HEK293 (cell line): ENCODE measurements around the gene PCBP1.
A peak's percentile ranks its signal among the peaks of the same experiment; 100 is the strongest.
"Not testable (repeated sequence)": the region's sequence is repeated elsewhere in the genome, so short reads cannot be mapped to it uniquely, and the experiment has no call there.

Source experiments
- CTCF ChIA-PET: fragments of 350-600 bp; formaldehyde crosslinking; extraction: SDS; loops from one replicate; lab custom pipeline; 2021; ENCODE audit warnings: antibody characterized with exemption; lab: Yijun Ruan, JAX
- POLR2A ChIA-PET: fragments of 300-600 bp; formaldehyde crosslinking; extraction: SDS; loops from one replicate; lab custom pipeline; 2020; ENCODE audit warnings: antibody characterized with exemption, inconsistent platforms; lab: Yijun Ruan, JAX
- H3K27ac ChIP-seq: fragments of 200-500 bp; sonication (Bioruptor generic); 2 replicates; pipeline ENCODE4 v1.5.1; 2014; ENCODE audit warnings: low read depth, low read length, control low read depth, inconsistent platforms; ENCODE audit errors: extremely low read depth
- H3K36me3 ChIP-seq, 2 experiments: fragments of 200-500 bp in 1 of 2; sonication (Bioruptor generic) in 1 of 2; 1 replicate in 1 of 2; 2 replicates in 1 of 2; pipeline ENCODE4 v1.5.1; 2014 to 2017; ENCODE audit warnings: inconsistent platforms in 2 of 2, low read length in 2 of 2; ENCODE audit not compliant: control insufficient read depth in 2 of 2, insufficient read depth in 1 of 2
- H3K4me1 ChIP-seq: fragments of 200-500 bp; sonication (Bioruptor generic); 2 replicates; pipeline ENCODE4 v1.5.1; 2014; ENCODE audit warnings: mild to moderate bottlenecking, low read length, inconsistent platforms; ENCODE audit not compliant: control insufficient read depth, insufficient read depth
- H3K4me3 ChIP-seq: 2 replicates; pipeline ENCODE4 v1.5.1; 2011; ENCODE audit warnings: low read depth, mild to moderate bottlenecking, control low read depth, low read length, moderate library complexity
- H3K9me3 ChIP-seq: fragments of 200-500 bp; sonication (Bioruptor generic); 2 replicates; pipeline ENCODE4 v1.5.1; 2014; ENCODE audit warnings: low read depth, low read length, inconsistent platforms; ENCODE audit not compliant: control insufficient read depth, insufficient read depth
- AEBP2 ChIP-seq: fragments of 450-650 bp; formaldehyde crosslinking; IDR thresholded peaks from 2 replicates; pipeline ENCODE4 v1.5.1; 2016; ENCODE audit warnings: missing biosample characterization, missing genetic modification characterization, borderline replicate concordance
- GLIS1 ChIP-seq: fragments of 450-650 bp; formaldehyde crosslinking; IDR thresholded peaks from 2 replicates; pipeline ENCODE4 v1.5.1; 2016; ENCODE audit warnings: missing biosample characterization, missing genetic modification characterization
- GLIS2 ChIP-seq: fragments of 450-650 bp; formaldehyde crosslinking; IDR thresholded peaks from 2 replicates; pipeline ENCODE4 v1.5.1; 2016; ENCODE audit warnings: missing biosample characterization, missing genetic modification characterization
- PRDM10 ChIP-seq: fragments of 450-650 bp; formaldehyde crosslinking; IDR thresholded peaks from 2 replicates; pipeline ENCODE4 v1.5.1; 2016; ENCODE audit warnings: missing biosample characterization, missing genetic modification characterization
- SP2 ChIP-seq: fragments of 450-650 bp; formaldehyde crosslinking; IDR thresholded peaks from 2 replicates; pipeline ENCODE4 v1.5.1; 2016; ENCODE audit warnings: missing biosample characterization, missing genetic modification characterization
- WT1 ChIP-seq: fragments of 450-650 bp; formaldehyde crosslinking; IDR thresholded peaks from 2 replicates; pipeline ENCODE4 v1.5.1; 2016; ENCODE audit warnings: missing biosample characterization, missing genetic modification characterization
- ZFHX2 ChIP-seq: fragments of 450-650 bp; formaldehyde crosslinking; conservative IDR thresholded peaks from 2 replicates; pipeline ENCODE4 v1.5.1; 2016; ENCODE audit warnings: missing biosample characterization, missing genetic modification characterization
- ZNF114 ChIP-seq: fragments of 450-650 bp; formaldehyde crosslinking; IDR thresholded peaks from 2 replicates; pipeline ENCODE4 v1.5.0; 2017; ENCODE audit warnings: missing biosample characterization, missing genetic modification characterization
- ZNF146 ChIP-seq: fragments of 450-650 bp; formaldehyde crosslinking; IDR thresholded peaks from 2 replicates; pipeline ENCODE4 v1.5.1; 2016; ENCODE audit warnings: missing biosample characterization, missing genetic modification characterization
- ZNF155 ChIP-seq: fragments of 450-650 bp; formaldehyde crosslinking; IDR thresholded peaks from 2 replicates; pipeline ENCODE4 v1.5.1; 2016; ENCODE audit warnings: missing biosample characterization, missing genetic modification characterization
- ZNF239 ChIP-seq: fragments of 450-650 bp; formaldehyde crosslinking; IDR thresholded peaks from 2 replicates; pipeline ENCODE4 v1.5.1; 2016; ENCODE audit warnings: missing biosample characterization, missing genetic modification characterization
- ZNF354C ChIP-seq: fragments of 450-650 bp; formaldehyde crosslinking; IDR thresholded peaks from 2 replicates; pipeline ENCODE4 v1.5.1; 2016; ENCODE audit warnings: missing biosample characterization, missing genetic modification characterization, low read depth, borderline replicate concordance
- ZNF398 ChIP-seq: fragments of 450-650 bp; formaldehyde crosslinking; IDR thresholded peaks from 2 replicates; pipeline ENCODE4 v1.5.1; 2017; ENCODE audit warnings: missing biosample characterization, missing genetic modification characterization
- ZNF423 ChIP-seq: fragments of 450-650 bp; formaldehyde crosslinking; IDR thresholded peaks from 2 replicates; pipeline ENCODE4 v1.5.1; 2016; ENCODE audit warnings: missing biosample characterization, missing genetic modification characterization
- ZNF596 ChIP-seq: fragments of 450-650 bp; IDR thresholded peaks from 2 replicates; pipeline ENCODE4 v1.5.0; 2018; ENCODE audit warnings: missing biosample characterization, mild to moderate bottlenecking, missing genetic modification characterization, moderate library complexity
- ZNF658 ChIP-seq: fragments of 450-650 bp; formaldehyde crosslinking; IDR thresholded peaks from 2 replicates; pipeline ENCODE4; 2016; ENCODE audit warnings: missing biosample characterization, missing genetic modification characterization
- ZNF692 ChIP-seq: fragments of 450-650 bp; formaldehyde crosslinking; IDR thresholded peaks from 2 replicates; pipeline ENCODE4 v1.5.1; 2016; ENCODE audit warnings: missing biosample characterization, missing genetic modification characterization
- ZNF843 ChIP-seq: fragments of 450-650 bp; formaldehyde crosslinking; IDR thresholded peaks from 2 replicates; pipeline ENCODE4 v1.5.1; 2016; ENCODE audit warnings: missing biosample characterization, missing genetic modification characterization
- ZSCAN16 ChIP-seq: fragments of 450-650 bp; formaldehyde crosslinking; IDR thresholded peaks from 2 replicates; pipeline ENCODE4 v1.5.1; 2016; ENCODE audit warnings: missing biosample characterization, missing genetic modification characterization

PCBP1 gene

GRCh38 chr2:70125498-70125898, 38.2 kb downstream of the PCBP1 start:
- no peaks in the 10 kb centered on the region for H3K36me3 ChIP-seq
- ChIA-PET CTCF (interaction anchor here (0.6 to 0.7 kb wide), 2 partner anchors 36 to 177 kb away, joined by 3 read pairs; no protein-coding TSS in a partner anchor), POLR2A (interaction anchor here (0.7 to 3.8 kb wide), 10 partner anchors 9 to 211 kb away, joined by 3 to 27 read pairs (median 6); partner anchors contain the start of gene MXD1)
- peak overlapping the region; percentile 93 for H3K27ac ChIP-seq
- peaks cover 8% of the 10 kb centered on the region for H3K4me1 ChIP-seq
- TF ChIP-seq ZFHX2 (tag by site-specific recombination) (peak; percentile 30), ZNF398 (no peak)
- no peaks in the 10 kb centered on the region for H3K9me3 ChIP-seq
- no peak overlapping the region for H3K4me3 ChIP-seq

GRCh38 chr2:70126413-70126812, 39.1 kb downstream of the PCBP1 start:
- Histone ChIP-seq H3K4me3 (no peak overlapping the region), H3K4me1 (peaks cover 8% of the 10 kb centered on the region), H3K27ac (no peak overlapping the region), H3K9me3 (no peaks in the 10 kb centered on the region), H3K36me3 (no peaks in the 10 kb centered on the region)
- no peak for TF ChIP-seq ZNF155 (tag by site-specific recombination)
- TF ChIP-seq WT1, result no peak
- TF ChIP-seq ZNF843 (tag by site-specific recombination), result no peak
- no peak for TF ChIP-seq ZSCAN16
- no peak for TF ChIP-seq AEBP2 (tag by site-specific recombination)
- no peak for TF ChIP-seq SP2 (tag by site-specific recombination)
- TF ChIP-seq ZNF423, result no peak
- no peak for TF ChIP-seq ZNF658 (tag by site-specific recombination)
- no peak for TF ChIP-seq GLIS1
- no peak for TF ChIP-seq ZNF239 (tag by site-specific recombination)
- TF ChIP-seq GLIS2, result no peak
- no peak for TF ChIP-seq ZNF354C
- TF ChIP-seq ZNF146 (tag by site-specific recombination), result no peak
- no peak for TF ChIP-seq ZNF114 (tag by site-specific recombination)
- TF ChIP-seq ZNF596 (tag by site-specific recombination), result no peak
- ChIA-PET CTCF (no interaction called here), POLR2A (interaction anchor here (2.8 to 3.8 kb wide), 2 partner anchors 16 to 38 kb away, joined by 17 to 27 read pairs; no protein-coding TSS in a partner anchor)

- no peaks in the 10 kb centered on the region for H3K9me3 ChIP-seq
- no peak overlapping the region for H3K27ac ChIP-seq
- CTCF ChIA-PET, result interaction anchor here (0.7 kb wide), 1 partner anchor 289 kb away, joined by 3 read pairs; no protein-coding TSS in a partner anchor
- POLR2A ChIA-PET, result interaction anchor here (1.6 kb wide), 1 partner anchor 213 kb away, joined by 3 read pairs; the partner anchor contains the start of gene MXD1
- no peaks in the 10 kb centered on the region for H3K36me3 ChIP-seq
- peaks cover 19% of the 10 kb centered on the region for H3K4me1 ChIP-seq
- H3K4me3 ChIP-seq, result no peak overlapping the region
- TF ChIP-seq ZNF692 (tag by site-specific recombination) (no peak), PRDM10 (tag by site-specific recombination) (peak; percentile 41; the same call in 1 of the 2 replicates)
Measured at GRCh38 chr2:70128005-70128404, 40.7 kb downstream of the PCBP1 start.

DNA sequence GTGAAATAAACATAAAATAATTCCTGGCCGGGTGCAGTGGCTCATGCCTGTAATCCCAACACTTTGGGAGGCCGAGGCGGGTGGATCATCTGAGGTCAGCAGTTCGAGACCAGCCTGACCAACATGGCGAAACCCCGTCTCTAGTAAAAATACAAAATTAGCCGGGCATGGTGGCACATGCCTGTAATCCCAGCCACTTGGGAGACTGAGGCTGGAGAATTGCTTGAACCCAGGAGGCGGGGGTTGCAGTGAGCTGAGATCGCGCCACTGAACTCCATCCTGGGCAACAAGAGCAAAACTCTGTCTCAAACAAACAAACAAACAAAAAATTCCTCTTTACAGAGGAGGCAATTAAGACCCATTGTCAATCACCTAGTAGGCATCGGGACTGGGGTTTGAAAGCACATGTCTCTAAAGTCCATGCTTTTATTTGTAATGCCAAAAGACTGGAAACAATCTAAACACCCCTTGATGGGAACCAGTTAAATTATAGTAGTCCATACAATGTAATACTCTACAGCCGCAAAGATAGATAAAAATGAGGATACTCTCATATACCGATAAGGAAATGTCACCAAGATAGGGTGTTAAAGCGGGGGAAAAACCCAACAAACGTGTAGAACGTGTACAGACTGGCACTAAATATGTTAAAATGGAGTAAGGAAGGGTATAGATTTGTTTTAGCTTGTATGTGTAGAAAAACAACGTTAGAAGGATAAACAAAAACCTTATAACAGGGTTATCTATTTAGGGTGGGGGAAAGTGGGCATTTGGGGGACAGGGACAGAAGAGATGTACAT, 44.3 kb downstream of the PCBP1 start:
- ChIA-PET POLR2A (interaction anchor here (1.0 to 1.8 kb wide), 3 partner anchors 22 to 59 kb away, joined by 3 to 6 read pairs (median 5); partner anchors contain the start of gene C2orf42), CTCF (interaction anchor here (1.2 kb wide), 1 partner anchor 12 kb away, joined by 3 read pairs; no protein-coding TSS in a partner anchor)
- H3K27ac ChIP-seq, result peak overlapping the region; percentile 92
- not testable (repeated sequence) for H3K36me3 ChIP-seq, H3K4me3 ChIP-seq, H3K9me3 ChIP-seq
- H3K4me1 ChIP-seq, result peaks cover 26% of the 10 kb centered on the region
